GM19372 (cell line): ENCODE results near the gene KREMEN2.

ENCODE experiments used
- ATAC-seq: cut with Tn5 transposase; IDR thresholded peaks from one replicate; pipeline ENCODE4 v1.9.1; 2021; ENCODE audit warnings: mild to moderate bottlenecking, low read depth, moderate library complexity; ENCODE audit not compliant: unreplicated experiment

The KREMEN2 gene

DNA sequence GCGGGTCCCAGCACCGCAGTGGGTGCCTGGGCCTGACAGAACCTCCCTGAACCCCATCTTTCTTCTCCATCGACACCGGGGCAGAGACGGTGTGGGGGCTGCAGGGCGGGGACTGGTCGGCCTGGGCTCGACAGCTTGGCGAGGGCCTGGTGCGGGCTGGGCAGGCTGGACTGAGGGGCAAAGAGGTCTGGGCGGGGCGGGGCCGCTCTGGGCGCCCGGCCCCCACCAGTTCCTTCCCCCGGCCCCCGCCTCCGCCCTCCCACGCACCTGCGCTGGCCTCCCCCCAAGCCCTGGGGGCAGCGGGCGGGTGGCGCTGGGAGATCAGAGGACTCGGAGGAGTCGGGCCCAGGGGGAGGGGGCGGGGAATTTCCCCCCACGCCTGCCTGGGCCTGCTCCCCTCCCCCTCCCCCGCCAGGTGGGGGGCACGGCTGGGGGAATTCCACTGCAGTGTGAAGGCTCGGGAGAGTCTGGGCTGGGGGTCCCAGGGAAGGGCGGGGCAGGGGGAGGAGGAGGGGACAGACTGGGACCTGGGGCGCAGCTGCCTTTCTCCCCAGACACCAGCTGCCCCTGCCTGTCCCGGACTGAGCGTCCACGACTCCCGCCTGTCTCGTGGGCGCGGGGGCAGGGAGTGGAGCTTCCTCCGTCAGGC lies 877 bp upstream of the KREMEN2 start:
- no peak for ATAC-seq

DNA sequence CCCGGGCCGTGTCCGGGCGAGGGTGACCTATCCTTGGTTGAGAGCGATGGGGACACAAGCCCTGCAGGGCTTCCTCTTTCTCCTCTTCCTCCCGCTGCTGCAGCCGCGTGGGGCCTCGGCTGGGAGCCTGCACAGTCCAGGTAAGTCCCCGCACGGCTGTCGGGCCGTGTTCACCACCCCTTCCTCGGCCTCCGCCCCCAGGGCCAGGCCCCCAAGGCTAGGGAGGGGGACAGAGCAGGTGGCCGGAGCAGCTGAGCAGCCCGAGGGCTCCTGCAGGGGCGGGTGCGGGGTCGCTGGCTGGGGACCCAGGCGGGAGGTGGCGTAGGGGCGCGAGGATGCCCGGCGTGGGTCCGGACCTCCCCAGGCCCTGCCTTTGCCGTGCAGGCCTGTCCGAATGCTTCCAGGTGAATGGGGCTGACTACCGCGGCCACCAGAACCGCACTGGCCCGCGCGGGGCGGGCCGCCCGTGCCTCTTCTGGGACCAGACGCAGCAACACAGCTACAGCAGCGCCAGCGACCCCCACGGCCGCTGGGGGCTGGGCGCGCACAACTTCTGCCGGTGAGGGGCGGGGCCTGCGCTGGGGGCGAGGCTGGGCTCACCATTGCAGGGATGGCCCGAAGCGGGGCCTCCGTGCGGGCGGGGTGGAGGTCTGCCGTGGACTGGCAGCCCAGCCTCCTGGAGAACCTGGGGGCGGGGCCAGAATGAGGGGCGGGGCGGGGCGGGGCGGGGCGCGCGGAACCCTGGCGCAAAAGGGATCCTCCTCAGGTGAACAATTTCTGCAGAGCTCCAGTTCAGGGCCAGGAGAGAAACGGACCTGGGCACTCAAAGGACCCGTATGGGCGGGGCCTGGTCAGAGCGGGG lies 631 bp downstream of the KREMEN2 start:
- no peak for ATAC-seq

DNA sequence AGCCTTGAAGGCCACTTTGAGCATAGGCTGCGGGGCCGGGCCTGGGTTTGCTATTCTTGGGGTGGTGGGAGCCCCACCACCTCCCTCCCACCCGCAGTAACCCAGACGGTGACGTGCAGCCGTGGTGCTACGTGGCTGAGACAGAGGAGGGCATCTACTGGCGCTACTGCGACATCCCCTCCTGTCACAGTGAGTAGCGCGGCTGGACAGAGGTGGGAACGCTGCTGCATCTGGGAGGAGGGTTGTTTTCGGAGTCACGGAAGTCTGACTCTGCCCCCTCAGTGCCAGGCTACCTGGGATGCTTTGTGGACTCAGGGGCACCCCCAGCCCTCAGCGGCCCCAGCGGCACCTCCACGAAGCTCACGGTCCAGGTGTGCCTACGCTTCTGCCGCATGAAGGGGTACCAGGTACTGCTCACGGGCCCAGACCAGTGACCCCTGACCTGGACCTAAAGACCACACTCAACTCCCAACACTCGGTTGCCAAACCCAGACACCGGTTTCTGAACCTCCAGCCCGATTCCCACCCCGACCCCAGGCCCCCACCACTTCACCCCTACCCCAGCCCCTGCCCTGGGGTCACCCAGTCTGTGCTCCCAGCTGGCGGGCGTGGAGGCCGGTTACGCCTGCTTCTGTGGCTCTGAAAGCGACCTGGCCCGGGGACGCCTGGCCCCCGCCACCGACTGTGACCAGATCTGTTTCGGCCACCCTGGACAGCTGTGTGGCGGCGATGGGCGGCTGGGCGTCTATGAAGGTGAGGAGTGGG lies 2.1 kb downstream of the KREMEN2 start:
- no peak for ATAC-seq

DNA sequence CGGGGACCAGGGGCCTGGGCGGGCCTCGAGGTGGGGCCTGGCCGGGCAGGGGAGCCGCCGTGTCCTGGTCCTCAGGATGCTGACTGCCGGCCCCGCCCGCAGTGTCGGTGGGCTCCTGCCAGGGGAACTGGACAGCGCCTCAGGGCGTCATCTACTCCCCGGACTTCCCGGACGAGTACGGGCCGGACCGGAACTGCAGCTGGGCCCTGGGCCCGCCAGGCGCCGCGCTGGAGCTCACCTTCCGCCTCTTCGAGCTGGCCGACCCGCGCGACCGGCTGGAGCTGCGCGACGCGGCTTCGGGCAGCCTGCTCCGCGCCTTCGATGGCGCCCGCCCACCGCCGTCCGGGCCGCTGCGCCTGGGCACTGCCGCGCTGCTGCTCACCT lies 2.7 kb downstream of the KREMEN2 start:
- no peak for ATAC-seq

DNA sequence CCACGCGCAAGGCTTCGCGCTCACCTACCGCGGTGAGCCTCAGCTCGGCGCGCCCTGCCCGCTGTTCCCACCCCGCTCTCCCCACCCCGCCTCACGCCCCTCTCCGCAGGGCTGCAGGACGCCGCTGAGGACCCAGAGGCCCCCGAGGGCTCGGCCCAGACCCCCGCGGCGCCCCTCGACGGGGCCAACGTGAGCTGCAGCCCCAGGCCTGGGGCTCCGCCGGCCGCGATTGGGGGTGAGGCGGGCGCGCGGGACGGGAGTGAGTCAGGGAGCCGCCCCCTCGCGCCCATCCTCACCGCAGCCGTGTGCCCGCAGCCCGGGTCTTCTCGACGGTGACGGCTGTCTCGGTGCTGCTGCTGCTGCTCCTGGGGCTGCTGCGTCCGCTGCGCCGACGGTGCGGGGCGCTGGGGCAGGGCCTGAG lies 3.1 kb downstream of the KREMEN2 start:
- ATAC-seq = no peak

DNA sequence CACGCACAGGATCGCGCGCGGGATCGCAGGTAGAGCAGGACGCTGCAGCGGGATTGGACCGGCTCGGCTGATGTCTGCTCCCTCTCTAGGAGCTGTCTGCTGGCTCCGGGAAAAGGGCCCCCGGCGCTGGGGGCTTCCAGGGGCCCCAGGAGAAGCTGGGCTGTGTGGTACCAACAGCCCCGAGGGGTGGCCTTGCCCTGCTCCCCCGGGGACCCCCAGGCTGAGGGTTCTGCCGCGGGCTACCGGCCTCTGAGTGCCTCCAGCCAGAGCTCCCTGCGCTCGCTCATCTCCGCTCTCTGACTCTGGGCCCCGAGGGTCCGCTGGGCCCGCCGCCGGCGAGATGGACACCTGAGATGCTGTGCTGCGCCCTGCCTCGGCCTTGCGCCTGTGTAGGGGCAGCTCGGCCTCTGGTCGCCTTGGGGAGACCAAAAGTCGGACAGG lies 3.7 kb downstream of the KREMEN2 start:
- ATAC-seq = no peak

DNA sequence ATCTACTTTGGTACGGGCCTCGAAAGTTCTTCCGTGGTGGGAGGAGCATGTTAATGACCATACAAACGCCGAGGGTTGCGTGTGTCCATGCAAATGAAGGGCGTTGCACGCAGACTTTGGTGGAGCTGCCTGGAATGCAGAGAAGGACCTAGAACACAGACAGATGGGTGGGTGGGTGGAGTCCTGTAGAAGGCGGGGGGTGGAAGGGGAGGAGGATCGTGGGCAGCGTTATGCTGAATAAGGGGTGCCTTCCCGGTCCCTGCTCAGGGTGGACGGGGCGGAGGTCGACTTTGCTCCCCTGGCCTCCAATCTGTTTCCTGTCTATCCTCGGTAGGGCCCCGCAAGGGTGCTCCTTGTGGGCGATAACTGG lies 4.3 kb downstream of the KREMEN2 start:
- no peak for ATAC-seq

DNA sequence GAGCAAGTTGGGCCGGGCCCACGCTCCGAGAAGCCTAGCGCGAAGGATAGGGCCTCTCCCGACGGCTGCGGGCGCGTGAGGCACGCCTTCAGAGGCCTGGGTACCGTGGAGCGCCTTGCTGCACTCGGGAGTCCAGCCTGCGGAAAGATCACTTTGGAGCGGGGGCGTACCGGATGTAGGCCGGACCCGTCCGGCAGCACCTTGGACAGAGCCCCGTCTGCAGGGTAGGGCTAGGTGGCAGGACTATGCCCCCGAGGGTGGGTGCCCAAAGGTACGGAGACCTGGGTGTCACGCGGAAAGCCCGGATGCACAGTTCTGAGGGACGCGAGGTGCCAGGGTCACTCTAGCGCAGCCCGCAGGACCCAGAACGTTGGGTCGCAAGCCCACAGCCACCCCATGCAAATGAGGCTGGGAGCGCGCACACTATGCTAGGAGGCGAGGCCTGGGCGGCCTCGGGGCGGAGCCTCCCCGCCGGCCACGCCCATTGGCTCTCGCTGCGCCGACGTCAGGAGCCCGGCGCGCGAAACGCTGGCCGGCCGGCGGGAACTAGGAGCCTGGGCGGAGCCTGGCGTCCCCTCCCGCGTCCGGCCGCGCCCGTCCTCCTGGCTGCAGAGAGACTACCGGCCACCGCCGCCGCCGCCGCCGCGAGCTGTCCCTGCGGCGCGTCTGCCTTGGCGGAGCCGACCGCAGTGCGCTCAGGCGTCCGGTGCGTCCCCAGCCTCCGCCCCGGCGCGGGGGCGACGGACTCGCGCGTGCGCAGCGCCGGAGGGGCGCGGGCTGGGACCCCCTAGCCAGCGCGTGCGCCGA lies 4.9 kb downstream of the KREMEN2 start, which contains the start of gene PAQR4:
Gene PAQR4, plus strand, starts transcription at position 611 of the 807 bp plus-strand sequence. CDS start 327 bp downstream, outside the sequence.
- ATAC-seq = peak; percentile 69

DNA sequence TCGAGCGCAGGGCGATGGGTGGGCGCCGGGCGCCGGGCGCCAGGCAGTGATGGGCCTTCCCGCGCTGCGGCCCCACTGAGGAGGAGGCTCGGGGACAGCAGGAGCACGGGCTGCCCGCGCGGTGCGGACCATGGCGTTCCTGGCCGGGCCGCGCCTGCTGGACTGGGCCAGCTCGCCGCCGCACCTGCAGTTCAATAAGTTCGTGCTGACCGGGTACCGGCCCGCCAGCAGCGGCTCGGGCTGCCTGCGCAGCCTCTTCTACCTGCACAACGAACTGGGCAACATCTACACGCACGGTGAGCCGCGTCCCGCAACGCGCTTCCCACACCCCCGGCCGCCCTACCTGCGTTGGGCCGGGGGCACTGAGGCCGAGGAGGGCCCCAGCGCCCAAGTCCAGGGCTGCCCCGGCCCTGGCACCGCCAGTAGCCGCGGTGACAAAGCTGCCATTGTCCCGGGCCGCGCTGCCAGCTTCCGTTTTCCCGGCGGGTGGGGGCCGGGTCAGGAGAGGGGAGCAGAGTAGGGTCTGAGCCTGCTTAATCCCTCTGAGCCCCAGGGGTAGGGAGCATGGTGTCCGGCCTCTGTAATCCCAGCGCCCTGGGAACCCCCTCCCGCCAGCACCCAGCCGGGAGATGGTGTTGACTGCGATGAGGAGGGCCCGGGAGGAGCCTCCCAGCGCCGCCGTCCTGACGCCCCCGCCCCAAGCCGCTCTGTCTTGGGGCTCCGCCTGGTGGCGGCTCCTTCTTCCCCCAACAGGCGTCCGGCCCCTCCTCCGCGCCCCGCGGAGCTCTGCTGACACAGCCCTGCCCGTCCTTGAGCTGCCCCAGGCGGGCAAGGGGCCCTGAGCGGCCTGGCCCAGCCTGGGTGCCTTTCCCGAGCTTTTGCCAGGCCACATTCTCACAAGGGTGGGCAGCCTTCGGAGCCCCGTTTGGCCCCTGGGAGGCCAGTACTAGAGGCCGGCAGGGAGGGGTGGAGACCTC lies 5.8 kb downstream of the KREMEN2 start:
- ATAC-seq = peak; percentile 34

DNA sequence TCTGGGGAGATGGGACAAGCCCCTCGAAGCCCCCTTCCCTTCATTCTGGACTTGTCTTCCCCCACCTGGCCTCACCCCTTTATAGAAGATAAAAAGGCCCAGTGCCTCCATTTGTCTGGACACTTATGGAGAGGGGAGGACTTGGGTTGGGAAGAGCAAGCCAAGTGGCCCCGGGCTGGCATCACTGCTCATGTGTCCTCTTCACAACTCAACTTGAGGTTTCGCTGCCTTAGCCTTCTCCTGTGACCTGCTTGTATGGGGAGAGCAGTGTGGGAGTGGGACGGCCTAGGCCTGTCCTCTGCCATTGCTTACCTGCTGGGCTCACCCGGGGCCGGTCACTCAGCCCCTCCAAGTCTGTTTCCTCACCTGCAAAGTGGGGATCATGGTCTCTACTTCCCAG lies 6.5 kb downstream of the KREMEN2 start:
- no peak for ATAC-seq

DNA sequence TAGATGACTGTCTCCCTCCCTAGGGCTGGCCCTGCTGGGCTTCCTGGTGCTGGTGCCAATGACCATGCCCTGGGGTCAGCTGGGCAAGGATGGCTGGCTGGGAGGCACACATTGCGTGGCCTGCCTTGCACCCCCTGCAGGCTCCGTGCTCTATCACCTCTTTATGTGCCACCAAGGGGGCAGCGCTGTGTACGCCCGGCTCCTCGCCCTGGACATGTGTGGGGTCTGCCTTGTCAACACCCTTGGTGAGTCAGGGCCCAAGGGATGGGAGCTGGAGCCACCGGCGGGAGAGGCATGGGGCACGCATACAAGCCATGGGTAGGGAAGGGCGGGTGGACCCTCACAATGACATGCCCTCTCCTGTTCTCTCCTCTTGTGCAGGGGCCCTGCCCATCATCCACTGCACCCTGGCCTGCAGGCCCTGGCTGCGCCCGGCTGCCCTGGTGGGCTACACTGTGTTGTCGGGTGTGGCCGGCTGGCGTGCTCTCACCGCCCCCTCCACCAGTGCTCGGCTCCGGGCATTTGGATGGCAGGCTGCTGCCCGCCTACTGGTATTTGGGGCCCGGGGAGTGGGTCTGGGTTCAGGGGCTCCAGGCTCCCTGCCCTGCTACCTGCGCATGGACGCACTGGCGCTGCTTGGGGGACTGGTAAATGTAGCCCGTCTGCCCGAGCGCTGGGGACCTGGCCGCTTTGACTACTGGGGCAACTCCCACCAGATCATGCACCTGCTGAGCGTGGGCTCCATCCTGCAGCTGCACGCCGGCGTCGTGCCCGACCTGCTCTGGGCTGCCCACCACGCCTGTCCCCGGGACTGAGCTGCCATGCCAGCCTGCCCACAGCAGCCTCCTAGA lies 7.3 kb downstream of the KREMEN2 start:
- ATAC-seq = no peak

DNA sequence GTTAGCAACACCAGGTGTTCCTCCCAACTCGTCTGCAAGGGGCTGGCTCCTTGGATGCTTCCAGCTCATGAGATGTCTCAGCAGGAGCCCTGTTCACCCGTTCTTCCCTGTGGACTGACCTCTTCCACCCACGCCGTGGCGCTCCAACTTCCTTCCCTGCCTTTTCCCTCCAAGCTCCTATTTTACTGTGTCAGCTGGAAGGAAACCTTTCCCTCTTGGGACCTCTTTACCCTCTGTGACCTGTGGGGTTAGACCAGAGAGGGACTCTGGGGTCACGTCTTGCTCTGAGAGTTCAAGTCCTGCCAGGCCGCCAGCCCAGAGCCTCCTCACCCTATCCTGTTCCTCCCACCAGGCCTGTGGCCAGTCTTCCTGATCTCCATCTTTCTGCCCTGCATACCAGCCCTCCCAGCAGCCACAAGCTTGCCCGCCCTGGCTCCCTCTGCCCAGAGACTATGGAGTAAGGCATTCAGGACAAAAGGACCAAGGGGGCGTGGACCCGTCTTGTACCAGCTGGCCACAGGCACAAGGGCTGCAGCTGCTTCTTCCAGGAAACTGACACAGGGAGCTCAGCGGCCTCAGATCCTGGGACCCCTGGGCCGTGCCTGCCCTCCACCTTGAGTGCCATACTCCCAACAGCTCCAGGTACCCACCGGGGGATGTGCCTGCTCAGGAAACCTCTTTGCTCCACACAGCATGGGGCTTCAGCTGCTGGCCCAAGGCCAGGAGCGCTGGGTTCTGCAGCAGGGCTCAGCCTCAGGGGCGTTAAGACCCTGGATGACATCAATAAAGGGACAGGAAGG lies 8.1 kb downstream of the KREMEN2 start:
- no peak for ATAC-seq

DNA sequence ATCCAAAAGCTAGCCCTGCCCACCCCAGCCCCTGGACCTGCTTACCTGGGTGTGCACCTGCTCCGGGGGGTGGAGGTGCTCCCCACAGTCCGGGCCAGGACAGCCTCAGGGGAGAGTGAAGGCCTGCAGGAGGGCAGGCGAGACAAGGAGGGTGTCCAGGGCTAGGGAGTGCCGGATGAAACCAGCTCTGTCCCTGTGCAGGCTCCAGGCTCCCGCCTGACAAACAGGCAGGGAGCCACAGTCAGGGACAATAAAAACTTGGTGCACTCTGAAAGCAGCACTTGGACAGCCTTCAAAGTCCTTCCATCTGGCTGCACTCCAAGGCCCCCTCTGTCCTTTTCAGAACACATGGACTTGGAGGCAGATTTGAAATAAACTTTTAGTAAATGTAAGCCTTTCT lies 9.0 kb downstream of the KREMEN2 start:
- ATAC-seq = no peak

DNA sequence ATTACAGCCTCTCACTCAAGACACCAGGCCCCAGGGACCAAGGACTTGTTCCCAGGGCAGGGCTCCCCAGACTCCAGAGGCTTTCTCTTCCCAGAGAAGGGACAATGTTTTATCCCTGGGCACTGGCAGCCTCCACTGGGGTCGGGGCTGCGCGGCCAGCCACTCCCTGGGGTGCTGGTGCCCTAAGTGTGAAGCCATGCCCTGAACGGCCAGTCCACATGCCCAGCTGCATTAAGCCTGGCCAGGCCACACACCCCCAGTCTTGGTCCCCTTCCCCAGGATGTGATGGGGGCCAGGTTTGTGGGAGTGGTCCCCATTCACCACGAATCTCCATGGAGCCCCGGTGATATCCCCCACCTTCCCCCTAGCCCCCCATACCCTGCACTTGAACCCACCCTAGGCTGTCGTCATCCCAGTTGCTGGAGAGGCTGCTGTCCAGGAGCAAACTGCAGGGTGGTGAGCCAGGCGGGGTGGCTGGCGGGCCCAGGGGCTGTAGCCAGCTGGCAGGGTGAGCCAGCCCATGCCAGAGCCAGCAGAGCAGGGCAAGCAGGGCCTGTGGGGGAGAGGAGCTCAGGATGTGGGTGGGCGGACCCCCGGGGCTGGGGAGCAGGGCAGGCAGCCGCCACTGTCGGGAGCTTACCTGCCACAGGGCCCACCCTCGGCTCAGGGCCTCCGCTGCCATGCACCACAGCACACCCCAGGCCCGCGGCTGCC lies 9.7 kb downstream of the KREMEN2 start:
- no peak for ATAC-seq

DNA sequence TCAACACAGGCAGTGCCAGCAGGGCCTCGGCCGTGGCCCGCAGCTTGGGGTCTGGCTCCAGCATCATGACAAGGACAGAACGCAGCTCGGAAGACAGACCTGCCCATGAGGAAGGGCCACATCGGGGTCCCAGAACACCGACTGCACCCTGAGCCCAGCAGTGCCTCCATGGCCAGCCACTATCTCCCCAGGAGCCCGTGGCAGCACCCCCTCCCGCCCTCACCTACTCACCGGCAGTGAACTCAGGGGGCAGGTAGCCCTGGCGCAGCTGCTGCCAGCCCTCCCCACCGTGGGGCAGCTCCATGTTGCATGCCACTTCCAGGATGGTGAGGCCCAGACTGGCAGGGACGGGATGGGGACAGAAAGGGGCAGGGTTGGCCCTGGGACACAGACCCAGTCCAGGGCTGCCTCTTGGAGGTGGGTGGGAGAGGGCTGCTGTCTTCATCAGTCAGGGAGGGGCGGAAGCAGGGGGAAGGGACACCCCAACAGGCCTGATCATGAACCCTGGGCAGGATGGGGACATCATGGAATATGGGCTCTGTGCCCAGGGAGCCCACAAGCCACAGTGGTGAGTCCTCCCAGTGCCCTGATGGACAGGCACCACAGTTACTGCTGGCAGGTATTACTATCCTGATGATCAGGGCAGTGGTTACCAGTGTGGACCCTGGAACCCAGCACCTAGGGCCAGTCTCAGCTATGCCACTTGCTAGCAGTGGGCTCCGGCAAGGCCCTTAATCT lies 10.4 kb downstream of the KREMEN2 start:
- no peak for ATAC-seq

DNA sequence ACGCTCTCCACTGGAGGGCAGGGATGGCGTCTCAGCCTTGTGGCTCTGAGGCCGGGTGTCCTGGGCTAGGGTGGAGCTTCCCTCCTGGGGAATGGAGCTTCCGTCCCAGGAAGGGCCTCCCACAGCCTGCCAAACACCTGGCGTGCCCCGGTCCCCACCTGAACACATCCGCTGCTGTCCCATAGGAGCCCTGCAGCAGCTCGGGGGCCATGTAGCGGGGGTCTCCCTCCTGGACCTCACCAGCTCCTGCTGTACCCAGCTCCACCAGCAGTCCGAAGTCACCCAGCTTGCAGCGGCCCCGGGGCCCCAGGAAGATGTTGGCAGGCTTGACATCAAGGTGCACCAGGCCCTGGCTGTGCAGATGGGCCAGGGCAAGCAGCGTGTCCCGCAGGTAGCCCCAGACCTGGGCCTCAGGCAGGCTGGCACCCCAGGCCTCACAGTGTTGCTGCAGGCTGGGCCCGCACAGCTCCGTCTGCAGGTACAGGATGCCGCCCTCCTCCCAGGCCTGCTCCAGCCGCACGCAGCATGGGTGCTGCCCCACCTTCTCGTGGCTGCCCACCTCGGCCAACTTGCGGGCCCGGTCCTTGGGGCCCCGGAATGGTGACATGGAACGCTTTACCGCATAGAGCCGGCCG lies 11.2 kb downstream of the KREMEN2 start:
- no peak for ATAC-seq
